NCI-H146 treated with DMSO at 0.1 percent for 48 hours (cell line): Measurements from ENCODE around the gene APOBR.
A peak's percentile ranks its signal among the peaks of the same experiment; 100 is the strongest.
"Not testable (repeated sequence)": the region's sequence is repeated elsewhere in the genome, so short reads cannot be mapped to it uniquely, and the experiment has no call there.

Source experiments
- DNase-seq: peaks from one replicate; lab custom pipeline; 2025; ENCODE audit not compliant: unreplicated experiment; lab: John Stamatoyannopoulos, UW

Gene APOBR

GRCh38 chr16:28494121-28494851, at the start of gene APOBR:
Gene APOBR (plus strand): TSS chr16:28494643. CDS start chr16:28494682, 39 bp downstream.
- no peak for DNase-seq

GRCh38 chr16:28446388-28446787, 48.1 kb upstream of the APOBR start:
- DNase-seq, result not testable (repeated sequence)

GRCh38 chr16:28447081-28447480, 47.4 kb upstream of the APOBR start:
- DNase-seq, result not testable (repeated sequence)

GRCh38 chr16:28473714-28474265, 20.7 kb upstream of the APOBR start:
- DNase-seq, result no peak

GRCh38 chr16:28475221-28475620, 19.2 kb upstream of the APOBR start:
- DNase-seq, result no peak

GRCh38 chr16:28477311-28477920, 17.0 kb upstream of the APOBR start:
- no peak for DNase-seq

GRCh38 chr16:28478506-28479180, 15.8 kb upstream of the APOBR start:
- DNase-seq, result no peak

- no peak for DNase-seq
Measured at GRCh38 chr16:28482026-28482425, 12.4 kb upstream of the APOBR start.

- DNase-seq, result not testable (repeated sequence)
Measured at GRCh38 chr16:28483361-28483760, 11.1 kb upstream of the APOBR start.

GRCh38 chr16:28486266-28486665, 8.2 kb upstream of the APOBR start:
- DNase-seq, result no peak

- DNase-seq, result no peak
Measured at GRCh38 chr16:28491230-28491969, 3.0 kb upstream of the APOBR start.

- peak; percentile 97 for DNase-seq
Measured at GRCh38 chr16:28491970-28492474, 2.4 kb upstream of the APOBR start, which contains the start of gene CLN3. Gene CLN3 (minus strand): TSS chr16:28492074. CDS start chr16:28491759, 315 bp downstream.

GRCh38 chr16:28492511-28492910, 1.9 kb upstream of the APOBR start:
- no peak for DNase-seq

- no peak for DNase-seq
Measured at GRCh38 chr16:28495098-28495793, 803 bp downstream of the APOBR start.

- DNase-seq, result no peak
Measured at GRCh38 chr16:28495795-28496749, 1.6 kb downstream of the APOBR start.

- DNase-seq, result no peak
Measured at GRCh38 chr16:28496844-28497243, 2.4 kb downstream of the APOBR start.

- DNase-seq, result no peak
Measured at GRCh38 chr16:28497386-28497785, 2.9 kb downstream of the APOBR start.

- no peak for DNase-seq
Measured at GRCh38 chr16:28497861-28498599, 3.6 kb downstream of the APOBR start.
